Neural cell (in vitro differentiated cells): ENCODE results near the gene ACTR3C.

ENCODE experiments used
- EP300 ChIP-seq: fragments of 450-650 bp; conservative IDR thresholded peaks from 2 replicates; pipeline ENCODE4 v1.6.1; 2014; ENCODE audit warnings: antibody characterized with exemption, mild to moderate bottlenecking, moderate library complexity; ENCODE audit not compliant: poor library complexity, severe bottlenecking
- EZH2 ChIP-seq: fragments of 200-600, 300-800 bp; shearing (Covaris generic), sonication (generic); IDR thresholded peaks from 2 replicates; pipeline ENCODE4 v1.6.1; 2014; ENCODE audit warnings: antibody characterized with exemption, low read length, borderline replicate concordance, mild to moderate bottlenecking; ENCODE audit not compliant: insufficient read depth, poor library complexity, severe bottlenecking
- MXI1 ChIP-seq: fragments of 450-650 bp; conservative IDR thresholded peaks from 2 replicates; pipeline ENCODE4 v1.6.1; 2014; ENCODE audit warnings: antibody characterized with exemption, mild to moderate bottlenecking; ENCODE audit not compliant: poor library complexity, severe bottlenecking
- POLR2AphosphoS5 ChIP-seq: IDR thresholded peaks from 2 replicates; pipeline ENCODE4 v1.6.1; 2012
- RAD21 ChIP-seq: fragments of 450-650 bp; conservative IDR thresholded peaks from 2 replicates; pipeline ENCODE4 v1.6.1; 2014; ENCODE audit warnings: antibody characterized with exemption, mild to moderate bottlenecking, moderate library complexity
- REST ChIP-seq: IDR thresholded peaks from 2 replicates; pipeline ENCODE4 v1.6.1; 2012; ENCODE audit warnings: borderline replicate concordance
- SMC3 ChIP-seq: fragments of 450-650 bp; conservative IDR thresholded peaks from 2 replicates; pipeline ENCODE4 v1.6.1; 2014; ENCODE audit warnings: antibody characterized with exemption, mild to moderate bottlenecking, moderate library complexity; ENCODE audit not compliant: poor library complexity
- TF ChIP-seq, protein P1 (sequence below): fragments of 450-650 bp; IDR thresholded peaks from 2 replicates; pipeline ENCODE4 v1.5.1; 2014; ENCODE audit warnings: antibody characterized with exemption, mild to moderate bottlenecking, moderate library complexity; ENCODE audit not compliant: poor library complexity, severe bottlenecking

DNA sequence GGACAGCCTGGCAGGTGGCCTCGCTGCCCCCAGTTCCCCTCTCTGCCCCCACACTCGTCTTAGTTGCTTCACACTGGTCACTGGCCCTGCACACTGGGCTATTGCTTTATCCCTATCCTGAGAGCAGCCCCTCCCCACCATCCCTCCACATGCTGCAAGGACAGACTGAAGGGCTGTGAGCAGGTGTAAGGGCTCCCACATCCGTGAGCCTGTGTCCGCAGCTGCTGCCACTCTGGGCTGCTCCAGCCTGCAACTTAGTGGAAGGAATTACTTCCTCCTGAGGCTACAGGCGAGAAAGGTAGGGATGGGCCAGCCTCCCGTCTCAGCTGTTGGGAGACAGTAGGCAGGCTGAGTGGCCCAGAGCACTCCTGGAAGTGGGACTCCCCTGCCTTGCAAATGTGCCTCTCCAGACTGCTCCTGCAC lies 14.3 kb upstream of the ACTR3C start:
- TF ChIP-seq, protein P1, sequence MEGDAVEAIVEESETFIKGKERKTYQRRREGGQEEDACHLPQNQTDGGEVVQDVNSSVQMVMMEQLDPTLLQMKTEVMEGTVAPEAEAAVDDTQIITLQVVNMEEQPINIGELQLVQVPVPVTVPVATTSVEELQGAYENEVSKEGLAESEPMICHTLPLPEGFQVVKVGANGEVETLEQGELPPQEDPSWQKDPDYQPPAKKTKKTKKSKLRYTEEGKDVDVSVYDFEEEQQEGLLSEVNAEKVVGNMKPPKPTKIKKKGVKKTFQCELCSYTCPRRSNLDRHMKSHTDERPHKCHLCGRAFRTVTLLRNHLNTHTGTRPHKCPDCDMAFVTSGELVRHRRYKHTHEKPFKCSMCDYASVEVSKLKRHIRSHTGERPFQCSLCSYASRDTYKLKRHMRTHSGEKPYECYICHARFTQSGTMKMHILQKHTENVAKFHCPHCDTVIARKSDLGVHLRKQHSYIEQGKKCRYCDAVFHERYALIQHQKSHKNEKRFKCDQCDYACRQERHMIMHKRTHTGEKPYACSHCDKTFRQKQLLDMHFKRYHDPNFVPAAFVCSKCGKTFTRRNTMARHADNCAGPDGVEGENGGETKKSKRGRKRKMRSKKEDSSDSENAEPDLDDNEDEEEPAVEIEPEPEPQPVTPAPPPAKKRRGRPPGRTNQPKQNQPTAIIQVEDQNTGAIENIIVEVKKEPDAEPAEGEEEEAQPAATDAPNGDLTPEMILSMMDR = no peak
- TF ChIP-seq RAD21 (no peak), MXI1 (no peak), REST (no peak), EP300 (no peak), SMC3 (no peak), EZH2 (no peak), POLR2AphosphoS5 (no peak)
